Lower lobe of right lung (tissue), 2 donors: ENCODE results near the gene SCAMP2. TPM values are rescaled to one million over a fixed set of nuclear protein-coding genes. Genes with fewer than 3 reads are reported as not detected.
"Not testable (repeated sequence)": the region's sequence is repeated elsewhere in the genome, so short reads cannot be mapped to it uniquely, and the experiment has no call there.

Source experiments
- ATAC-seq, 2 donors: fragments of 200-7000 bp; cut with Tn5 transposase; one replicate each; pipeline ENCODE4 v1.9.1; 2020 to 2022; ENCODE audit warnings: mild to moderate bottlenecking in 2 of 2, moderate library complexity in 2 of 2
- DNase-seq: peaks from one replicate; pipeline ENCODE4 v3.0.0-alpha.2; 2020
- H3K27ac ChIP-seq: fragments of 200-600 bp; one replicate; pipeline ENCODE4 v1.8.0; 2022
- H3K27me3 ChIP-seq: fragments of 200-600 bp; one replicate; pipeline ENCODE4 v1.8.0; 2022; ENCODE audit warnings: low read depth
- H3K36me3 ChIP-seq: fragments of 200-600 bp; one replicate; pipeline ENCODE4 v1.8.0; 2022; ENCODE audit warnings: mild to moderate bottlenecking
- H3K4me1 ChIP-seq: fragments of 200-600 bp; one replicate; pipeline ENCODE4 v1.8.0; 2022
- H3K4me3 ChIP-seq: fragments of 200-600 bp; one replicate; pipeline ENCODE4 v1.8.0; 2022; ENCODE audit warnings: mild to moderate bottlenecking
- H3K9me3 ChIP-seq: fragments of 200-600 bp; one replicate; pipeline ENCODE4 v1.8.0; 2022
- intact Hi-C: fragments of 100-400 bp; cut with DNase I; formaldehyde crosslinking; loops from one replicate; pipeline ENCODE4 v1.11.0; 2022
- long read RNA-seq: library from polyadenylated mRNA; unstranded; transcript quantifications from one replicate; pipeline ENCODE4 v2.0.0, GENCODE V29; 2021
- total RNA-seq: library from RNA; stranded (reverse); fragmentation: NEBNext Ultra II Directional; extraction: Animal tissue kit (Norgen Biotek cat#: 25700); gene quantifications from one replicate; pipeline ENCODE4 v1.2.1, GENCODE V29; 2021
- TF ChIP-seq, protein P1 (sequence below): fragments of 200-600 bp; IDR thresholded peaks from one replicate; pipeline ENCODE4 v1.8.0; 2022; ENCODE audit warnings: antibody characterized with exemption, mild to moderate bottlenecking
- donor health status: DM: no; HTN: yes; CAD: no; lungs with severe emphysema.

The SCAMP2 gene, protein sequence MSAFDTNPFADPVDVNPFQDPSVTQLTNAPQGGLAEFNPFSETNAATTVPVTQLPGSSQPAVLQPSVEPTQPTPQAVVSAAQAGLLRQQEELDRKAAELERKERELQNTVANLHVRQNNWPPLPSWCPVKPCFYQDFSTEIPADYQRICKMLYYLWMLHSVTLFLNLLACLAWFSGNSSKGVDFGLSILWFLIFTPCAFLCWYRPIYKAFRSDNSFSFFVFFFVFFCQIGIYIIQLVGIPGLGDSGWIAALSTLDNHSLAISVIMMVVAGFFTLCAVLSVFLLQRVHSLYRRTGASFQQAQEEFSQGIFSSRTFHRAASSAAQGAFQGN
- 122 TPM for total RNA-seq
- long read RNA-seq, transcript SCAMP2-201 (9 exons, 2,453 nt): major isoform, 158 of 218 reads
- long read RNA-seq, transcript SCAMP2-211 (6 exons, 867 nt): minor isoform, 9 of 218 reads
- long read RNA-seq, partial matches to known transcripts: 22 of 218 reads
- long read RNA-seq, other reads (novel, unspliced or antisense): 27 of 218 reads

DNA sequence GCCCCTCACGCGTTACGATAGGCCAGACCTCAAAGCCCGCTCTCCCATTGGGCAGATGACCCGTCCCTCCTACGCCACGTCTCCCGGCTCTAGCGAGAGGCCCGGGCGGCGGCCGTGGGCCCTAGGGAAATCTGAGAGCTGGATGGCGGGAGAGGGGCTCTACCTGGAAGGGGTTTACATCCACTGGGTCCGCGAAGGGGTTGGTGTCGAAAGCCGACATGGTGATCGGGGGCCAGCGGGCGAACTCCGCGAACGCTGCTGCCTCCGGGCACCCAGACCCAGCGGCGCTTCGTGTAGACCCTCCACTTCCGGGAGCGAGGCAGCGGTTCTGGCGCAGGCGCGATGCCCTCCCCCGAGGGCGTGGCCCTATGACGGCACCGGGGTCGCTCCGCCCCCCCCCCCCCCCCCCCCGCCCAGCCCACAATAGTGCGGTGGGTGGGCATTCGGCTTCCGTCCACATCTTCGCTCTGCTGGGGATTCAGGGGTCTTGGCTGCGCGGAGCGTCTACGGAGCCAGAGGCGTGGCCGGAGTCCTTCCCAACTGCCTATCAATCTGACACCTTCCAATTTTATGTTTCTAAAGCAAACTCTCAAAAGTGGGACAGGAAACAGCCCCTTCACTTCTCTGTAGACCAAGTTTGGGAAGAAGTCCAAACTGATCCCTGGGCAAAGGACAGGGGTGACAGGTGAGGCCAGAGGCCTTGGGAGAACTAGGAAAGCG, at the start of gene SCAMP2:
TSS of gene SCAMP2 (minus strand) at position 330 of the 720 bp plus-strand sequence. CDS start at position 220, 110 bp downstream.
- peaks cover 50% of the 10 kb centered on the region for H3K4me1 ChIP-seq
- no peaks in the 10 kb centered on the region for H3K27me3 ChIP-seq
- H3K36me3 ChIP-seq: no peaks in the 10 kb centered on the region
- H3K9me3 ChIP-seq: no peaks in the 10 kb centered on the region
- H3K4me3 ChIP-seq: peak within 1 kb of the TSS; percentile 79
- intact Hi-C loops: no loop called here
- TF ChIP-seq, protein P1, sequence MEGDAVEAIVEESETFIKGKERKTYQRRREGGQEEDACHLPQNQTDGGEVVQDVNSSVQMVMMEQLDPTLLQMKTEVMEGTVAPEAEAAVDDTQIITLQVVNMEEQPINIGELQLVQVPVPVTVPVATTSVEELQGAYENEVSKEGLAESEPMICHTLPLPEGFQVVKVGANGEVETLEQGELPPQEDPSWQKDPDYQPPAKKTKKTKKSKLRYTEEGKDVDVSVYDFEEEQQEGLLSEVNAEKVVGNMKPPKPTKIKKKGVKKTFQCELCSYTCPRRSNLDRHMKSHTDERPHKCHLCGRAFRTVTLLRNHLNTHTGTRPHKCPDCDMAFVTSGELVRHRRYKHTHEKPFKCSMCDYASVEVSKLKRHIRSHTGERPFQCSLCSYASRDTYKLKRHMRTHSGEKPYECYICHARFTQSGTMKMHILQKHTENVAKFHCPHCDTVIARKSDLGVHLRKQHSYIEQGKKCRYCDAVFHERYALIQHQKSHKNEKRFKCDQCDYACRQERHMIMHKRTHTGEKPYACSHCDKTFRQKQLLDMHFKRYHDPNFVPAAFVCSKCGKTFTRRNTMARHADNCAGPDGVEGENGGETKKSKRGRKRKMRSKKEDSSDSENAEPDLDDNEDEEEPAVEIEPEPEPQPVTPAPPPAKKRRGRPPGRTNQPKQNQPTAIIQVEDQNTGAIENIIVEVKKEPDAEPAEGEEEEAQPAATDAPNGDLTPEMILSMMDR: no peak
- ATAC-seq (peak; percentile 96 to 97), DNase-seq (peak; percentile 97)
- H3K27ac ChIP-seq: peak within 1 kb of the TSS; percentile 98

DNA sequence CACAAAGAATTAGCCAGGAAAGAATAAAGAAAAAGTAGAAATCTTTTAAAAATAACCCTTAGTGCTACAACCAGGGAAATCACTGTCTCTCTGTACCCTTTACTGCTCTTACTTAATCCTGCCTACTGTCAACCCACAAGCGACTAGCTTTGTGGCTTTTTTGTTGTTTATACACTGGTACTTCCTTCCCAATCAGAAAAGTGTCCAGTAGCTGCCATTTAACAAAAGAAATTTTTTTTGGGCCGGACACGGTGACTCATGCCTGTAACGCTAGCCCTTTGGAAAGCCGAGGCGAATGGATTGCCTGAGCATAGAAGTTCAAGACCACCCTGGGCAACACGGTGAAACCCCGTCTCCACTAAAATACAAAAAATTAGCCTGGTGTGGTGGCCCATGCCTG, 47.3 kb upstream of the SCAMP2 start:
- Histone ChIP-seq H3K4me3 (no peak overlapping the region), H3K27me3 (no peaks in the 10 kb centered on the region), H3K9me3 (no peaks in the 10 kb centered on the region), H3K27ac (no peak overlapping the region), H3K36me3 (peaks cover 100% of the 10 kb centered on the region), H3K4me1 (no peaks in the 10 kb centered on the region)
- ATAC-seq (no peak), DNase-seq (no peak)
- TF ChIP-seq, protein P1: no peak
- intact Hi-C loops: no loop called here

DNA sequence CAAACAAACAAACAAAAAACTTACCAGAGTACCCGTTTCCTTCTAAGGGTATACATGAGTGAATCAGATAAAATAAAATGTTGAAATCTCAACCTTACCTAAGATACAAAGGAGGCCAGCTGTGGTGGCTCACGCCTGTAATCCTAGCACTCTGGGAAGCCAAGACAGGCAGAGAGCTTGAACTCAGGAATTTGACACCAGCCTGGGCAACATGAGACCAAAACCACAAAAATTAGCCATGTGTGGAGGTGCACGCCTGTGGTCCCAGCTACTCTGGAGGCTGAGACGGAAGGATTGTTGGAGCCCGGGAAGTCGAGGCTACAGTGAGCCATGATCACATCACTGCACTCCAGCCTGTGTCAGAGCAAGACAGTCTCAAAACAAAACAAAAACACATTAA, 44.5 kb upstream of the SCAMP2 start:
- Histone ChIP-seq H3K9me3 (no peaks in the 10 kb centered on the region), H3K4me1 (no peaks in the 10 kb centered on the region), H3K27ac (no peak overlapping the region), H3K4me3 (no peak overlapping the region), H3K27me3 (no peaks in the 10 kb centered on the region), H3K36me3 (peaks cover 93% of the 10 kb centered on the region)
- intact Hi-C loops: no loop called here
- TF ChIP-seq, protein P1: no peak
- ATAC-seq (no peak), DNase-seq (no peak)

DNA sequence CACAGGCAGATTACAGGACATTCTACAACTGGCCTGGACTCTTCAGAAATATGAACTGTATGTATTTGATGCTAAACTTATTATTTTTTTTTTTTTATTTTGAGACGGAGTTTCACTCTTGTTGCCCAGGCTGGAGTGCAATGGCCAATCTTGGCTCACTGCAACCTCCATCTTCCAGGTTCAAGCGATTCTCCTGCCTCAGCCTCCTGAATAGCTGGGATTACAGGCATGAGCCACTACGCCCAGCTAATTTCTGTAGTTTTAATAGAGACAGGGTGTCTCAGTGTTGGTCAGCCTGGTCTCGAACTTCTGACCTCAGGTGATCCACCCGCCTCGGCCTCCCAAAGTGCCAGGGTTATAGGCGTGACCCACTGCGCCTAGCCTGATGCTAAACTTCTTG, 40.6 kb upstream of the SCAMP2 start:
- H3K4me1 ChIP-seq, intact Hi-C loops, H3K27me3 ChIP-seq, DNase-seq, H3K4me3 ChIP-seq, ATAC-seq, H3K27ac ChIP-seq, H3K9me3 ChIP-seq: not testable (repeated sequence)
- H3K36me3 ChIP-seq: peaks cover 55% of the 10 kb centered on the region

DNA sequence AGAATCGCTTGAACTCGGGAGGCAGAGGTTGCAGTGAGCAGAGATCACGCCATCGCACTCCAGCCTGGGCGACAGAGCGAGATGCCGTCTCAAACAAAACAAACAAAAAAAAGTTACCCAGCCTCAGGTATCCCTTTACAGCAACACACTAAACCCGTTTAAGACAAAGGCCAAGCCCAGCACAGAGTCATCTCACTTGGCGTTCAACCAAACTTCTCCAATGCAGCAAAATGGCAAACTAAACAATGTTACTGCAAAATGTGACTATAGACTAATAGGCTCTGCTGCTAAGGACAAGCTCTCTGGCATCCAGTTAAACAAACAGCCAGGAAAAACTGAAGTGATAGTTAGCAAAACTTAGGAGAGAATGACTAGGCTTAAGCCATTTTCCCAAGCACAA, 39.9 kb upstream of the SCAMP2 start:
- Histone ChIP-seq H3K27ac (no peak overlapping the region), H3K4me3 (no peak overlapping the region), H3K27me3 (no peaks in the 10 kb centered on the region), H3K4me1 (no peaks in the 10 kb centered on the region), H3K36me3 (peaks cover 47% of the 10 kb centered on the region), H3K9me3 (no peaks in the 10 kb centered on the region)
- DNase-seq (no peak), ATAC-seq (no peak)
- TF ChIP-seq, protein P1: no peak
- intact Hi-C loops: no loop called here

DNA sequence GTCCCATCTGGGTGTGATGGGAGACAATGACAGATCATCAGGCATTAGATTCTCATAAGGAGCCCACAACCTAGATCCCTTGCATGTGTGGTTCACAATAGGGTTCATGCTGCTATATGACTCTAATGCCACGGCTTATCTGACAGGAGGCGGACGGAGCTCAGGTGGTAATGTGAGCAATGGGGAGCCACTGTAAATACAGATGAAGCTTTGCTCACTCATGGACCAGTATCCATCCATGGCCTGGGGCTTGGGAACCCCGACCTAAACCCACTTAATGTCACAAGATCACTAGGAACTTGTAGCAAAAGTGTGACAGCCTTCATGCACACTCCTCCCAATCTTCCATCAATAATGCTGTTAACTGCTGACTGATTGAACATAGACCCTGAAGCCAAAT, 35.5 kb upstream of the SCAMP2 start:
- H3K4me1 ChIP-seq: peaks cover 23% of the 10 kb centered on the region
- peaks cover 20% of the 10 kb centered on the region for H3K36me3 ChIP-seq
- H3K27ac ChIP-seq: no peak overlapping the region
- TF ChIP-seq, protein P1: no peak
- ATAC-seq (no peak), DNase-seq (no peak)
- no peaks in the 10 kb centered on the region for H3K9me3 ChIP-seq
- intact Hi-C loops: no loop called here
- no peak overlapping the region for H3K4me3 ChIP-seq
- no peaks in the 10 kb centered on the region for H3K27me3 ChIP-seq
